Urinary bladder (tissue), 4 donors: ENCODE measurements around the gene PCED1B. TPM values are rescaled to one million over a fixed set of nuclear protein-coding genes. Genes with fewer than 3 reads are reported as not detected.

ENCODE experiments used
- DNase-seq: peaks from one replicate; pipeline ENCODE4 v3.0.0-alpha.2; 2015; ENCODE audit errors: extremely low spot score
- H3K27ac ChIP-seq: one replicate; pipeline ENCODE4 v1.5.1; 2013; ENCODE audit warnings: low read depth, mild to moderate bottlenecking, moderate library complexity
- H3K36me3 ChIP-seq: one replicate; pipeline ENCODE4 v1.6.1; 2013; ENCODE audit warnings: mild to moderate bottlenecking, moderate library complexity; ENCODE audit not compliant: insufficient read depth
- H3K4me1 ChIP-seq: one replicate; pipeline ENCODE4 v1.6.1; 2013; ENCODE audit warnings: mild to moderate bottlenecking, moderate library complexity; ENCODE audit not compliant: insufficient read depth
- H3K4me3 ChIP-seq: one replicate; pipeline ENCODE4 v1.5.1; 2013; ENCODE audit warnings: low read depth, low read length
- WGBS: extraction: QIAGEN DNeasy Blood & Tissue Kit; methylation state at CpG from one replicate; pipeline ENCODE4 v1.1.7; 2013; 5-methylcytosine and 5-hydroxymethylcytosine counted together
- polyA plus RNA-seq: library from polyadenylated mRNA; stranded (reverse); fragments of 200-250 nt; gene quantifications from one replicate; pipeline ENCODE4 v1.2.3, GENCODE V29; 2013
- total RNA-seq: library from RNA; depleted of rRNA; stranded (reverse); fragments of >200 nt; gene quantifications from one replicate; pipeline ENCODE4 v1.2.3, GENCODE V29; 2014
- donor health status: healthy with polysubstance abuse.
- donor health status: healthy.

The PCED1B gene
- total and polyA plus RNA-seq, 2 donors = 1.1 to 4.6 TPM

- WGBS = 96% methylated on average over 2 of the region's 2 CpGs
- Histone ChIP-seq H3K4me3 (no peak overlapping the region), H3K4me1 (no peaks in the 10 kb centered on the region), H3K36me3 (no peaks in the 10 kb centered on the region), H3K27ac (no peak overlapping the region)
- DNase-seq = no peak
Measured at GRCh38 chr12:47225356-47225755, 145.9 kb downstream of the PCED1B start.

GRCh38 chr12:47226199-47226598, 146.8 kb downstream of the PCED1B start:
- Histone ChIP-seq H3K4me1 (no peaks in the 10 kb centered on the region), H3K4me3 (no peak overlapping the region), H3K27ac (no peak overlapping the region), H3K36me3 (no peaks in the 10 kb centered on the region)
- DNase-seq = no peak
- 95% methylated on average over 10 of the region's 10 CpGs for WGBS

- Histone ChIP-seq H3K27ac (no peak overlapping the region), H3K36me3 (no peaks in the 10 kb centered on the region), H3K4me3 (no peak overlapping the region), H3K4me1 (no peaks in the 10 kb centered on the region)
- 96% methylated on average over 4 of the region's 4 CpGs for WGBS
- DNase-seq = no peak
Measured at GRCh38 chr12:47228802-47229201, 149.4 kb downstream of the PCED1B start.

- no peak for DNase-seq
- Histone ChIP-seq H3K27ac (no peak overlapping the region), H3K36me3 (no peaks in the 10 kb centered on the region), H3K4me3 (no peak overlapping the region), H3K4me1 (no peaks in the 10 kb centered on the region)
- WGBS = 54% methylated on average over 7 of the region's 7 CpGs
Measured at GRCh38 chr12:47231456-47231855, 152.0 kb downstream of the PCED1B start.

- Histone ChIP-seq H3K4me3 (no peak overlapping the region), H3K4me1 (no peaks in the 10 kb centered on the region), H3K27ac (no peak overlapping the region), H3K36me3 (no peaks in the 10 kb centered on the region)
- WGBS = 97% methylated on average over 14 of the region's 14 CpGs
- DNase-seq = no peak
Measured at GRCh38 chr12:47234576-47235141, 155.2 kb downstream of the PCED1B start.

- no peak overlapping the region for H3K4me3 ChIP-seq
- no peaks in the 10 kb centered on the region for H3K4me1 ChIP-seq
- H3K27ac ChIP-seq = no peak overlapping the region
- 98% methylated on average over 48 of the region's 48 CpGs for WGBS
- no peaks in the 10 kb centered on the region for H3K36me3 ChIP-seq
- DNase-seq = no peak
Measured at GRCh38 chr12:47235258-47236040, 156.0 kb downstream of the PCED1B start.

GRCh38 chr12:47236109-47236714, 156.8 kb downstream of the PCED1B start:
- DNase-seq = no peak
- Histone ChIP-seq H3K27ac (no peak overlapping the region), H3K36me3 (no peaks in the 10 kb centered on the region), H3K4me3 (no peak overlapping the region), H3K4me1 (no peaks in the 10 kb centered on the region)
- WGBS = 86% methylated on average over 13 of the region's 13 CpGs

GRCh38 chr12:47237751-47238211, 158.4 kb downstream of the PCED1B start:
- Histone ChIP-seq H3K27ac (no peak overlapping the region), H3K4me3 (no peak overlapping the region), H3K36me3 (no peaks in the 10 kb centered on the region), H3K4me1 (no peaks in the 10 kb centered on the region)
- DNase-seq = no peak
- WGBS = 31% methylated on average over 1 of the region's 1 CpG

GRCh38 chr12:47238669-47239114, 159.3 kb downstream of the PCED1B start:
- no peak for DNase-seq
- no peak overlapping the region for H3K27ac ChIP-seq
- H3K4me3 ChIP-seq = no peak overlapping the region

GRCh38 chr12:47242426-47242825, 163.0 kb downstream of the PCED1B start:
- 94% methylated on average over 2 of the region's 2 CpGs for WGBS
- H3K4me1 ChIP-seq = no peaks in the 10 kb centered on the region
- H3K36me3 ChIP-seq = no peaks in the 10 kb centered on the region
- no peak overlapping the region for H3K4me3 ChIP-seq
- H3K27ac ChIP-seq = no peak overlapping the region
- DNase-seq = no peak

More at GRCh38 chr12:47238669-47239114, 159.3 kb downstream of the PCED1B start:
- no peaks in the 10 kb centered on the region for H3K4me1 ChIP-seq
- no peaks in the 10 kb centered on the region for H3K36me3 ChIP-seq

- H3K27ac ChIP-seq = no peak overlapping the region
- H3K36me3 ChIP-seq = no peaks in the 10 kb centered on the region
- no peaks in the 10 kb centered on the region for H3K4me1 ChIP-seq
- WGBS = 49% methylated on average over 2 of the region's 2 CpGs
- no peak for DNase-seq
- H3K4me3 ChIP-seq = no peak overlapping the region
Measured at GRCh38 chr12:47244835-47245234, 165.4 kb downstream of the PCED1B start.

- H3K27ac ChIP-seq = no peak overlapping the region
- H3K4me1 ChIP-seq = no peaks in the 10 kb centered on the region
- H3K36me3 ChIP-seq = no peaks in the 10 kb centered on the region
- 69% methylated on average over 2 of the region's 2 CpGs for WGBS
- DNase-seq = no peak
- no peak overlapping the region for H3K4me3 ChIP-seq
Measured at GRCh38 chr12:47245623-47246022, 166.2 kb downstream of the PCED1B start.

GRCh38 chr12:47247418-47247817, 168.0 kb downstream of the PCED1B start:
- Histone ChIP-seq H3K4me1 (no peaks in the 10 kb centered on the region), H3K36me3 (no peaks in the 10 kb centered on the region), H3K4me3 (no peak overlapping the region), H3K27ac (no peak overlapping the region)
- 37% methylated on average over 1 of the region's 1 CpG for WGBS
- no peak for DNase-seq

GRCh38 chr12:47249082-47249481, 169.7 kb downstream of the PCED1B start:
- Histone ChIP-seq H3K4me3 (no peak overlapping the region), H3K27ac (no peak overlapping the region), H3K4me1 (no peaks in the 10 kb centered on the region), H3K36me3 (no peaks in the 10 kb centered on the region)
- WGBS = 61% methylated on average over 4 of the region's 4 CpGs
- DNase-seq = no peak
